Measurements from ENCODE around the gene B4GALT2.

Gene B4GALT2

GRCh38 chr1:43981636-43982035 lies 2.6 kb downstream of the B4GALT2 start:
- FAIRE-seq, result no peak

GRCh38 chr1:43982241-43982640 lies 3.2 kb downstream of the B4GALT2 start:
- TF ChIP-seq POLR2A (IDR thresholded peaks at IDR 0.05; ENCODE audit: low read depth, low read length), result no peak
- TF ChIP-seq PAX5 (IDR thresholded peaks at IDR 0.05; ENCODE audit: insufficient read depth, low read length, severe bottlenecking), result no peak
- TF ChIP-seq POU2F2 (IDR thresholded peaks at IDR 0.05; ENCODE audit: low read depth, low read length), result no peak
- no peak for TF ChIP-seq POLR2AphosphoS5 (IDR thresholded peaks at IDR 0.05; ENCODE audit: low read depth, low read length)
- FAIRE-seq (no peak), DNase-seq (ENCODE audit: insufficient read length, low spot score) (no peak)

More at GRCh38 chr1:43981636-43982035, 2.6 kb downstream of the B4GALT2 start:
- no peak for TF ChIP-seq POLR2AphosphoS5 (IDR thresholded peaks at IDR 0.05; ENCODE audit: low read depth, low read length)
- TF ChIP-seq POU2F2 (IDR thresholded peaks at IDR 0.05; ENCODE audit: low read depth, low read length), result no peak
- TF ChIP-seq TAF1 (IDR thresholded peaks at IDR 0.05; ENCODE audit: low read depth, low read length), result no peak
- TF ChIP-seq POLR2A (IDR thresholded peaks at IDR 0.05; ENCODE audit: low read depth, low read length), result no peak
- no peak for TF ChIP-seq PAX5 (IDR thresholded peaks at IDR 0.05; ENCODE audit: insufficient read depth, low read length, severe bottlenecking)
- no peak for TF ChIP-seq SPI1 (IDR thresholded peaks at IDR 0.05; ENCODE audit: low read depth, low read length)
- no peak for DNase-seq (ENCODE audit: insufficient read length, low spot score)

- TF ChIP-seq SPI1 (IDR thresholded peaks at IDR 0.05; ENCODE audit: low read depth, low read length) (no peak), POLR2A (IDR thresholded peaks at IDR 0.05; ENCODE audit: low read depth, low read length) (no peak), PAX5 (IDR thresholded peaks at IDR 0.05; ENCODE audit: insufficient read depth, low read length, severe bottlenecking) (no peak), TAF1 (IDR thresholded peaks at IDR 0.05; ENCODE audit: low read depth, low read length) (no peak), POLR2AphosphoS5 (IDR thresholded peaks at IDR 0.05; ENCODE audit: low read depth, low read length) (no peak), POU2F2 (IDR thresholded peaks at IDR 0.05; ENCODE audit: low read depth, low read length) (no peak)
- no peak for DNase-seq (ENCODE audit: insufficient read length, low spot score)
- FAIRE-seq, result no peak
Measured at GRCh38 chr1:43982808-43983207, 3.8 kb downstream of the B4GALT2 start.

- no peak for DNase-seq (ENCODE audit: insufficient read length, low spot score)
- no peak for FAIRE-seq
- TF ChIP-seq POLR2A (IDR thresholded peaks at IDR 0.05; ENCODE audit: low read depth, low read length) (no peak), TAF1 (IDR thresholded peaks at IDR 0.05; ENCODE audit: low read depth, low read length) (no peak), PAX5 (IDR thresholded peaks at IDR 0.05; ENCODE audit: insufficient read depth, low read length, severe bottlenecking) (no peak), POU2F2 (IDR thresholded peaks at IDR 0.05; ENCODE audit: low read depth, low read length) (no peak), POLR2AphosphoS5 (IDR thresholded peaks at IDR 0.05; ENCODE audit: low read depth, low read length) (no peak), SPI1 (IDR thresholded peaks at IDR 0.05; ENCODE audit: low read depth, low read length) (no peak)
Measured at GRCh38 chr1:43983253-43983899, 4.4 kb downstream of the B4GALT2 start.

- TF ChIP-seq POU2F2 (IDR thresholded peaks at IDR 0.05; ENCODE audit: low read depth, low read length) (no peak), PAX5 (IDR thresholded peaks at IDR 0.05; ENCODE audit: insufficient read depth, low read length, severe bottlenecking) (no peak), POLR2A (IDR thresholded peaks at IDR 0.05; ENCODE audit: low read depth, low read length) (no peak), TAF1 (IDR thresholded peaks at IDR 0.05; ENCODE audit: low read depth, low read length) (no peak), SPI1 (IDR thresholded peaks at IDR 0.05; ENCODE audit: low read depth, low read length) (no peak), POLR2AphosphoS5 (IDR thresholded peaks at IDR 0.05; ENCODE audit: low read depth, low read length) (no peak)
- DNase-seq (ENCODE audit: insufficient read length, low spot score), result no peak
- FAIRE-seq, result no peak
Measured at GRCh38 chr1:43984855-43985254, 5.8 kb downstream of the B4GALT2 start.

- no peak for TF ChIP-seq PAX5 (IDR thresholded peaks at IDR 0.05; ENCODE audit: insufficient read depth, low read length, severe bottlenecking)
- TF ChIP-seq POU2F2 (IDR thresholded peaks at IDR 0.05; ENCODE audit: low read depth, low read length), result no peak
- no peak for TF ChIP-seq POLR2AphosphoS5 (IDR thresholded peaks at IDR 0.05; ENCODE audit: low read depth, low read length)
- no peak for TF ChIP-seq SPI1 (IDR thresholded peaks at IDR 0.05; ENCODE audit: low read depth, low read length)
- no peak for TF ChIP-seq POLR2A (IDR thresholded peaks at IDR 0.05; ENCODE audit: low read depth, low read length)
- no peak for TF ChIP-seq TAF1 (IDR thresholded peaks at IDR 0.05; ENCODE audit: low read depth, low read length)
Measured at GRCh38 chr1:43985984-43986595, 7.1 kb downstream of the B4GALT2 start.

GRCh38 chr1:43986712-43987111 lies 7.7 kb downstream of the B4GALT2 start:
- TF ChIP-seq PAX5 (IDR thresholded peaks at IDR 0.05; ENCODE audit: insufficient read depth, low read length, severe bottlenecking) (no peak), POU2F2 (IDR thresholded peaks at IDR 0.05; ENCODE audit: low read depth, low read length) (no peak), POLR2A (IDR thresholded peaks at IDR 0.05; ENCODE audit: low read depth, low read length) (no peak), SPI1 (IDR thresholded peaks at IDR 0.05; ENCODE audit: low read depth, low read length) (no peak)
- no peak for FAIRE-seq
- DNase-seq (ENCODE audit: insufficient read length, low spot score), result no peak

More at GRCh38 chr1:43985984-43986595, 7.1 kb downstream of the B4GALT2 start:
- no peak for FAIRE-seq
- no peak for DNase-seq (ENCODE audit: insufficient read length, low spot score)

GRCh38 chr1:43987159-43987902 lies 8.3 kb downstream of the B4GALT2 start:
- DNase-seq (ENCODE audit: insufficient read length, low spot score), result no peak
- no peak for FAIRE-seq
- TF ChIP-seq POU2F2 (IDR thresholded peaks at IDR 0.05; ENCODE audit: low read depth, low read length) (no peak), POLR2AphosphoS5 (IDR thresholded peaks at IDR 0.05; ENCODE audit: low read depth, low read length) (no peak)

GRCh38 chr1:43990271-43991199 lies 11.5 kb downstream of the B4GALT2 start:
- no peak for DNase-seq (ENCODE audit: insufficient read length, low spot score)
- FAIRE-seq, result no peak
- TF ChIP-seq POLR2AphosphoS5 (IDR thresholded peaks at IDR 0.05; ENCODE audit: low read depth, low read length) (no peak), POLR2A (IDR thresholded peaks at IDR 0.05; ENCODE audit: low read depth, low read length) (no peak), POU2F2 (IDR thresholded peaks at IDR 0.05; ENCODE audit: low read depth, low read length) (no peak), TAF1 (IDR thresholded peaks at IDR 0.05; ENCODE audit: low read depth, low read length) (no peak), PAX5 (IDR thresholded peaks at IDR 0.05; ENCODE audit: insufficient read depth, low read length, severe bottlenecking) (no peak), SPI1 (IDR thresholded peaks at IDR 0.05; ENCODE audit: low read depth, low read length) (no peak)
